Kidney capillary endothelial cell (primary cell): ENCODE results near the gene DCXR.

ENCODE experiments used
- DNase-seq: peaks from one replicate; pipeline ENCODE4 v3.0.0-alpha.2; 2018; ENCODE audit warnings: low spot score

DCXR gene

DNA sequence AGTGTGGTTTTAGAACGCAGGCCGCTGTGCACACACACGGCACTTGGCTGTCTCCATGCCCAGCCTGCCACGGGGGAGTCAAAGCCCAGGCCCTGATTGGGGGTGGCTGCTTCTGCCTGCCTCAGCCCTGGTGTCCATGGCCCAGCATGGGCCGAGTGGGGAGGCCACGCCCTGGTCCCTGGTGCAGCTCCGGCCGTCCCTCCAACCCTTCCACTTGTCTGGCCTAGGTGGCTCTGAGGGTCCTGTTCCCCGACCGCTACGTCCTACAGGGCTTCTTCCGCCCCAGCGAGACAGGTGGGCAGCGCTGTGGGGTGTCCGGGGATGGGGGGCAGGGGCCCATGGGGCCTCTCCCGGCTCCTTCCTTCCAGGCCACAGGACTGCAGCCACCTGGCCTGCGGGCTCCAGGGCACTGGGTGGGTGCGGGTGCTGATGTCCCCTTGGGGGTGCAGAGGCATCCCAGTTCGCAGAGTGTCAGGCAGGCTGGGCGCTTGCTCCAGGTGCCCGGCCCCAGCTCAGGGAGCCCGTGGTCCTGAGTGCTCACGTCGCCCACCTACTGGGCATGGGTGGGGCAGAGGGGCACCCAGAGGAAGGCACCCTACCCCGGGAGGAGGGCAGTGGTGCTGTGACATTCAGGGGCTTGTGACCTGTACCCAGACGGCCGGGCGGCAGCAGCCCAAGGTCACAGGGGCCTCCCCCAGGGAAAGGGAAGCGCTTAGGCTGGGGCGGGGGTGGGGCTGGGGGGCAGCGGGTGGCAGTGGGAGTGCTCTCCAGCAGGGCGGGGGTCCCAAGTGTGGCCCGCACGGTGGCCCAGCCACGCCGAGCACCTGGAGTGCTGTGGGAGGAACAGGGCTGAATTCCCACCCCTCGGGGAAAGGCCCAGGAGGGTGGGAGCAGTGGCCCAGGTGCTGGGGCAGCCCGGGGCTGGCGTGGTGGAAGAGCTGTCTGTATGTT is 26.6 kb downstream of the DCXR start:
- DNase-seq = no peak

GRCh38 chr17:82009413-82009812 is 28.1 kb downstream of the DCXR start:
- no peak for DNase-seq

GRCh38 chr17:82008941-82009405 is 28.5 kb downstream of the DCXR start:
- no peak for DNase-seq

DNA sequence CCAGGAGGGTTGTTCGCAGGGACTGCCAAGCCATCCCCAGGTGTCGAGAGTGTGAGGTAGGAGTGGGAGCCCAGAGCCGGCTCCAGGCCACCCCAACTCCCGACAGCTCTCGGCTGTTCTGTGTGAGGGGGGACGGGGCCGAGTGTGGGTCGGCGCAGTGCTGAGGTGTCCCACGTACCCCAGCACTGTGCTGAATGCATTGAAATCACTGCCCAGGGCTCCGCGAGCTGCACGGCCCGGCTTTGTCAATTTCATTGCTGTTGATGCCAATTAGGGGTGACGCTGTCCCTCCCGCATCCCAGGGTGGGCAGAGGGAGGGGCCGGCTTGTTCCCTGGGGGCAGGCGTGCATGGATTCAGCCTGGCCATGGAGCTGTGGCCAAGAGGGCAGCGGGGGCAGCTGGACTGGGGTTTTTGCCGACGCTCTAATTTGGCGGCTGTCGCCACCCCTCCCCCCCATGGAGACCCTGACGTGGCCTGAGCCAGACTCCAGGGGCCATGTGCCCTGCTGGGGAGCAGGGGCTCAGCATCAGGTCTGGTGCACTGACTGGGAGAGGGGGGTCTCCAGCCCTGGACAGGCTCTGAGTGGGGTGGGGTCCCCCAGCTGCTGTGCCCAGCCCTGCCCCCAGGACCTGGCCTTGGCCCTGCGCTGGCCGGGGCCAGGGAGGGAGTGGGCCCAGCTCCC is 29.1 kb downstream of the DCXR start:
- no peak for DNase-seq

DNA sequence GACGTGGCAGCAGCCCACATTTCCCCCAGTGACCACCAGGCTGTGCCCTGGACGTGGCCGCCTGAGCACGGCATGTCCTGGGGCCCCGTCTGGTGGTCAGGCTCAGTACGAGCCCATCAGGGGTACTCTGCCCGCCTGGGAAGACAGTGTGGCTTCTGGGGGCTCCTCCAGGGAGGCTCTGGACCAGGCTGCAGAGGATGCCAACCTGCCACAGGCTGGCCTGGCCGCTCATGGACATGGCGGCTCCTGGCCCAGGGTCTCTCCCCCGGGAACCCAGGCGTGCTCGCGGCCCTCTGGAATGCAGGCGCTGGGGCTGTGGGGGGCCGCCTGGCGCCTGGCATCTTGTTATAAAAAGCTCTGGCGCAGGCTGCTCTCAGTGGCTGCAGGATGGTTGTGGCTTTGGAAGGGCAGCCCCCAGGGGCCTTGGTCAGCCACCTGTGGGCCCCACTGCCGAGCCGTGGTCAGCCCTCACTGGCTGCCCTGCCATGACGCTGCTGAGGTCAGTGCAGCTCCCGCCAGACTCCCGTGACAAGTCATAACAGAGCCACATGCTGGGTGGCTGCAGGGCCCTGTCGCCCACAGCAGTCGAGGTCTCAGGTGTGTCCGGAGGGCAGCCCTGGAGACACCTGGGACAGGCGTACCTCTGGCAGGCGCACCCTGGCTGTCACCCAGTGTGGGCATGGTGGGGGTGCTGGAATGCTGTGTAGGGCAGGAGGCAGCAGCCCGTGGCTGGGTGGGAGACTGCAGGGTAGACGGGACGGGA is 29.8 kb downstream of the DCXR start:
- no peak for DNase-seq

- DNase-seq = no peak
These were observed 30.3 kb downstream of the DCXR start for GRCh38 chr17:82007228-82007494.

GRCh38 chr17:82006468-82007227 is 30.8 kb downstream of the DCXR start:
- no peak for DNase-seq

GRCh38 chr17:82005701-82006348 is 31.7 kb downstream of the DCXR start:
- DNase-seq = no peak

- no peak for DNase-seq
These were observed 32.7 kb downstream of the DCXR start for GRCh38 chr17:82004517-82005455.

DNA sequence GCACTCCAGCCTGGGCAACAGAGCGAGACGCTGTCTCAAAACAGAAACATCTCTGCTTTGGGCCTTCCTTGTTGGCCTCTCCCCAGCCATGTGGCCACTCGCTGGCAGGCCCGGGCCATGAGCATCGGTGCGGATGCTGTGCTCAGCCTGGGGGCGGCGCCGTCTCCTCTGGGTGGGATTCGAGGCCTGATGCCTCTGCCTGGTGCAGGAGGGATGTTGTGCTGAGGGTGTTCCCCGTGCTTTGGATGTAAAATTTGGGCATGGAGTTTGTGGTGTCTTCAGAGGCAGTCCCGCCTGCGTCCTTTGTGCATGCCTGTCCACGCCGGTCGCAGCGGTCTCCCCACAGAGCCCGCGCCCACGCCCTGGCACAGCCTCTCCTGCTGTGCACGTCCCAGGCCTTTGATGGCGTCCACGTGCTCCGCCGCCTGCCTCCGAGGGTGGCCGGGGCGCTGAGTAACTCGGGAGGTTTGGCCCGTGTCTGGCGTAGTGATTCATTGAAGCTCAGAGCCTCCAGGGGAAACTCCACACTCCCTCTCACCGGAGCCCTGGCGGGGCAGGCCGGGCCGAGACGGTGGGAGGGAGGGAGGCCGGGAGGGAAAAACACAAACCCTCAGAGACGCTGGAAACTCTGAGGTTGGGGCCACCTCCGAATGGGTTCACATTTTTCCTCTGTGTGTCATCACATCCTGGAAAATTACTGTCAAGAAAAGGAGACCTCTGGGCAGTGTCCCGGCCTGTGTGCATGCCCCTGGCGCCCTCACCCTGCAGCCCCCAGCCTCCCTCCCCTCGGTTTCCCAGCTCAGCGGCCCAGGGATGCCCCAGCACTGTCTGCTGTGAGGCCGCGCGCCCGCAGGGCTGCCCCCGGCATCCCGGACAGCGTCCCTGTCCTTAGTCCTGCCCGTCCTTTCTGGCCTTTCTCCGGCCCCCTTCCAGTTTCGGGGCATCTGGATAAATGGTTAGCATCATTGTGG is 33.8 kb downstream of the DCXR start:
- DNase-seq = peak; percentile 92

GRCh38 chr17:82001571-82002056 is 35.9 kb downstream of the DCXR start:
- no peak for DNase-seq

GRCh38 chr17:82000803-82001570 is 36.5 kb downstream of the DCXR start:
- no peak for DNase-seq

GRCh38 chr17:81999976-82000802 is 37.3 kb downstream of the DCXR start:
- no peak for DNase-seq

DNA sequence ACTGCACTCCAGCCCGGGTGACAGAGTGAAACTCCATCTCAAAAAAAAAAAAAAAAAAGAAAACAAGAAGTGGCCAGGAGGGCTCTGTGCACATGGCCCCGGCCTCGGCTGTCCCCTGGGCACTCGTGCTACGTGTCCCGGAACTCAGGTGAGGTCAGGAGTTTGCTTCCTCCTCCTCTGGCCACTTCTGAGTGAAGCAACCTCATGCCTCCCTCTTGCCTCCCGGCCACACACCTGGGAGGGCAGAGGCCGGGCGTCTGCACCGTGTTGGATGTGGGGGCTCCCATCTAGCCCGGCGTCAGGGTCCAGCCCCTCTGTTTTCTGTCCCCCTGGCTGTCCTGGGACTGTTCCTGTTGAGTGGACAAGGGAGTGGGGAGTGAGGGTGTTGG is 37.9 kb downstream of the DCXR start:
- DNase-seq = no peak

DNA sequence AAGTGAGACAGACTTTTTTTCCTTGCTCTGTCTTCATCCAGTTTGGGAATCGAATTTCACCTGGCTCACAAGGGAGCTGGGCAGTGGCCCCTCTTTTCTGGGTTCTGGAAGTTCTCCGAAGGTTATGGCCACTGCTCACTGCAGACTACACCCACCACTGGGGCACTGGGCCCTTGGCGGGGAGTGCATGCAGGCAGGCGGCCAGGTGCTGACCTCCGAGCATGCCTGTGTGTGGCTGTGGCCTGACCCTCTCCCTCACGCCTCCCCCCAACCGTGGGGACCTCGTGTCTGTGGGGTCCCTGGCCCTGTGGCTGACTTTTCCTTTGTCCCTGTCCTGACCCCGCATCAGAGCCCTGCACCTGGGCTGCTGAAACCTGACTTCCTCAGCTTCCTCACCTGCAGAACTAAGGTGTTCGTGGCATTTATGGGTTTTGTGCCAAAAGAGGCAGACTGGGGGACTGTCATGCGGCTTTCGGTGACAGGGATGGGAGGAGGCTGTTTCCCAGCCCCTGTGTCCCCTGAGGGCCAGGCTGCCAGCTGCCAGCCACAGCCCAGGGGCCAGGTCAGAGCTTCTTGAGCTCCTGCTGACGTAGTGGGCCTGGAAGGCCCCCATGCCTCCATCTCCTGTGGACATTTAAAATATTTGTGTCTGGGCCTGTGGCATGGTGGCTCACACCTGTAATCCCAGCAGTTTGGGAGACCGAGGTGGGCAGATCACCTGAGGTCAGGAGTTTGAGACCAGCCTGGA is 38.6 kb downstream of the DCXR start:
- DNase-seq = no peak

DNA sequence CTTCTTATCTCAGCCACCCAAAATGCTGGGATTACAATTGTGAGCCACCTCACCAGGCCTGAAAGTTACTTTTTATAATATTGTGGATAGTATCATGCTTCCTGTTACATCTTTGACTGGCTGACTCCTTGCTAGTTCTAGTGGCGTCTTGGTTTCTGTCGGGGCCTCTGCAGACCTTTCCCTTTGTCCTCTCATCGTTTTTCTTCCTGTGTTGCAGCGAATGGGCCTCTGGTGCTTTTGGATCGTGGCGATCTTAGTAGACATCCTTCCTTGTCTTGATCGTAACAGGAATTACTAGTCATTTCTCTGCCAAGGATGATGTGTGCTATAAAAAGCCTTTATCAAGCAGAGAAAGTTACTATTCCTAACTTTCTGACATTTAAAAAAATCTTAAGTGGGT is 39.3 kb downstream of the DCXR start:
- peak; percentile 82 for DNase-seq
